Measurements from ENCODE around the gene KANSL1.
A peak's percentile ranks its signal among the peaks of the same experiment; 100 is the strongest.

KANSL1 gene

DNA sequence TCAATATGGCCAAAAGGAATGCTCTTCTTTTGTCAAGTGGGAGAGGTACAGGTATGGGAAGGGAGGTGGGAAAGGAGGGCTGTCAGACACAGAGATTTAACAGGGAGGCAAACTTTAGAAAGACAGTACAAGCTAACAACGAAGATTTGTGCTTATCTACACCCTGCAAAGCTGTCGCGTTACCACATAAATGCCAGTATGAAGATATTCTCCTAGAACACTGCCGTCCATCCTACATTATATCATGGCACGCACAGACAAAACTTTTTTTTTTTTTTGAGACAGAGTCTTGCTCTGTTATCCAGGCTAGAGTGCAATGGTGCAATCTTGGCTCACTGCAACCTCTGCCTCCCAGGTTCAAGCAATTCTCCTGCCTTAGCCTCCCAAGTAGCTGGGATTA is 143.6 kb downstream of the KANSL1 start:
- H3K27ac ChIP-seq: no peak overlapping the region

DNA sequence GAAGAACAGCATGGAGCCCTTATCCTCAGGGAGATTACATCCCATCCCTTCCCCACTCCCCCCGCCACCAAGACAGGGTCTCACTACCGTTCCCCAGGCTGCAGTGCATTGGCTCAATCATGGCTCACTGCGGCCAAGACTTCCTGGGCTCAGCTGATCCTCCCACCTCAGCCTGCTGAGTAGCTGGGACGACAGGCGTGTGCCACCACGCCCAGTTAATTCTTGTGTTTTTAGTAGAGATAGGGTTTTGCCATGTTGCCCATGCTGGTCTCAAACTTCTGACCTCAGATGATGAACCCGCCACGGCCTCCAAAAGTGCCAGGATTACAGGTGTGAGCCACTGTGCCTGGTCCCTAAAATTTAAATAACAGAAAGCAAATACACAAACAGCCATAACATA is 145.4 kb downstream of the KANSL1 start:
- H3K4me3 ChIP-seq: no peak overlapping the region
- H3K27ac ChIP-seq: no peak overlapping the region

More for the DNA sequence above, 143.6 kb downstream of the KANSL1 start:
- H3K4me3 ChIP-seq: no peak overlapping the region

DNA sequence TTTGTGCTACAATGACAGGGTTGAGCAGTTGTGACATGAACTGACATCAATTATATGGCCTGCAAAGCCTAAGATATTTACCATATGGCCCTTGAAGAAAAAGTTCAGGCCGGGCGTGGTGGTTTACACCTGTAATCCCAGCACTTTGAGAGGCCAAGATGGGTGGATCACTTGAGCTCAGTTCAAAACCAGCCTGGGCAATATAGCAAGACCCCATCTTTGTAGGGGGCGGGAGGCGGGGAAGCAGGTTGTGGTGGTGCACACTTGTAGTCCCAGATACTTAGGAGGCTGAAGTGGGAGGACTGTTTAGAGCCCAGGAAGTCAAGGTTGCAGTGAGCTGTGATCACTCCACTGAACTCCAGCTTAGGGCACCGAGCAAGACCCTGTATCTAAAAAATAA is 145.8 kb downstream of the KANSL1 start:
- Histone ChIP-seq H3K4me3 (no peak overlapping the region), H3K27ac (peak overlapping the region in 1 of 21 experiments; percentile 5)

DNA sequence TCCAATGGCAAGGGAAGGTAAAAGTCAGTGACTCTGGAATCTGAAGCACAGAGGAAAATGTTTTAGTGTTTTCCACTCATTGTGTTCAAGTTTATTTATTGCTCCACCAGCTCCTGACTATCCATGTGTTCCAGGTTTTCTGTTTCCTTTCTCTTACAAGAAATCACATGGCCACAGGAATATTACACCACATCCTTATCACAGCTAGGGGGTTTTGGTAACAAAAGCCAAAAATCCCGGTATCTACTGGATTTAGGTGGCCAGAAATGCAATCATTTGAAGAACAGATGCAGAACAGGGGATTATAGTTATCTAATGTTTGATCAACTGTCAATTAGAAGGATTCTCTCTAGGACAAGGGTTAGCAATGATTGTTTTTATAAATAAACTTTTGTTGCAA is 146.3 kb downstream of the KANSL1 start:
- Histone ChIP-seq H3K4me3 (no peak overlapping the region), H3K27ac (peak overlapping the region in 1 of 21 experiments; percentile 5)

DNA sequence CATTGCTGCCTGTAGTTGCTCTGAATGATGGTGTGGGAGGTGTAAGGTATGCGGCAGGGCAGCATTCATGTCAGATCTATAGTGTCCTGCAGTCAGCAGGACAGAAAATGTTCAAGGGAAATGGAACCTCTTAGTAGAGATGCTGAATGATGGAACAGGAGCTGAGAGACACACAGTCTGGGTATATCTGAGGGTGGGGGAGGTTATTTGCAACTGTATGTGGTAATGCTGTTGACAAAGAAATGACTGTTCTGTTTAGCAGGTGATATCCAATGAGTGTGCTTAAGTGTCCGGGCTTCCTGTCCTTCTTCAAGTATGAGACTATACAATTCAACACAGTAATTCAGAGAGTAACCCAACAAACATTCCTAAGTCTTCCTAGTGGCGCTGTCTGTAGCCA is 147.6 kb downstream of the KANSL1 start:
- Histone ChIP-seq H3K4me3 (no peak overlapping the region), H3K27ac (peak overlapping the region in 2 of 21 experiments; percentile 11 to 30)

DNA sequence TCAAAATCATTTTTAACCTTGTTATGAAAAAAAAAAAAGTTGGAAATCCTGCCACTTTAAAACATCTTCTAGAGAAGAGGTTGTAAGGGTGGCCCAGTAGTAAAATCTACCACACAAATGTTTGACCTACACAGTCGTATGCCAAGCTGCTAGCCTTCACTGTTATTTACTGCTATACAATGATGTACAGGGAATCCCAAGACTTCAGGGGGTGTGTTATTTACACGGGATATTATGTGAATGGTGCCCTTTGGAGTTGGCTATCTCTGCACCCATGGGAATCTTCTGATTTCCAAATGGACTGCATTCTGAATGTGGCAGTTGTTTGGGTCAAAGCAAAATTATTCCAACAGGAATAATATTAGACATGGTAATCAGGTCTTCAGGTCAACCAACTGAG is 148.2 kb downstream of the KANSL1 start:
- Histone ChIP-seq H3K27ac (peak overlapping the region in 2 of 21 experiments; percentile 15 to 30), H3K4me3 (no peak overlapping the region)

DNA sequence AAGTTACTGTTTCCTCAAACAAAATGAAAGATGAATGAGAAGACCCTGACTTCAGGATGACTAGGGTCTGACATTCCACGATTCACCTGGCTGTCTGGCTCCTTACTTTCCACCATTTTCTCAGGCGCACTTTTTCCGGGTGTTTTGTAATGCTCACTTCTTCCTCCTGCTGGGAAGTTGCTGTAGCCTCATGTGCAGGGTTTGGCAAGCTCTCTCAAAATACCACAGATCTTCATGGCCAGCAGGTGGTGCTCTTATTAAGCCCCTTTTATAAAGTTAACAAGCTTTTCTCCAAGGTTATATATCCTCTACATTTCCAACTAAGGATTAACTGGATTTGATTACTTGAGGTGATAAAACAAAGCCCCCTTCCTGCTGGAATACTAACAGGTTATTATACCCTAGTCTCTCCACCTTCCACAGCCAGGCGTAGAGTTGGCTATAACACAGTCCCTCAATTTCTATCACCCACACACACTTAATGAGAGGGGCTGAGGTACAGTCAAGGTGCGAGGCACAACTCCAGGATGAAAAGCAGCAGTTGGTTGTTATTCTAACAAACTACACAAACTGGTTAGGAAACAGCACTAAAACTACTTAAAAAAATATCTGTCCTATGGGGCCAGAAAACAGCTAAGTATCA is 148.8 kb downstream of the KANSL1 start:
- Histone ChIP-seq H3K4me3 (no peak overlapping the region), H3K27ac (peak overlapping the region in 6 of 21 experiments; percentile 5 to 71 (median 30))

DNA sequence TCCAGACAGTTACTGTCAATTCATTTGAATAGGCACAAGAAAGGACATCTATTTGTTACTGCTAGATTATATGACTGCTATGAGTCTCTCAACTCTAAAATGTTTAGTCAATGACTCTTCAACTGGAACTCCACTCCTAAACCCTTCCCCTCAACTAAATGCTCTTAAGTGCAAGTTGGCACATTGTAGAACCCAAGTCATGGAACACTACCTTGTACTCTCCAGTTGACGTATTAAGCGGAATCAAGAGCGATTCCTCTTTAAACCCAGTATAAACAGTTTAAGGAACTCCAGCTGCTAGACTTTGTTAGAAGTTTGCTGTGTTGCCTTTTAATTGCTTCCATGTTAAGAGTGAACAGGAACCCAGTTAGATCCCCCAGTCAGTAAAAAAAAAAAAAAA is 149.6 kb downstream of the KANSL1 start:
- no peak overlapping the region for H3K4me3 ChIP-seq
- H3K27ac ChIP-seq: peak overlapping the region in 3 of 21 experiments; percentile 14 to 71 (median 40)

DNA sequence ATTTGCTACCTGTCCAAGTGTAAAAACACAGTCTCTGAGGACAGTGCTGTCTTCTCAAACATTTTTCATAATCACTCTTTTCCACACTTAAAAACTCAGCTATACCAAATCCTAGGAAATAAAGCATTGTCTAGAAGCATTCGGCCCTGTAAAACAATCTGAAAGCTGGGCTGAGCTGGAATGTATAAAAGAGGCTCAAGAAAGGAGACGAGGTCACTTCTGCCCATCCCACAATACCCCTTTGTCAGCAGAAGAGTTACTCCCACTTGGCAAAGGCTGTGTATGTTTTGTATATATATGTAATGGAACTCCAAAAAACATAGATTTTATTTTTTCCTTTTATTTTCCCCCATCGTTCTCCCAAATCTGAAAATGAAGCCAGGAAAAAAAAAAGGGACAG is 150.3 kb downstream of the KANSL1 start:
- Histone ChIP-seq H3K27ac (peak overlapping the region in 2 of 21 experiments; percentile 14 to 71), H3K4me3 (no peak overlapping the region)

DNA sequence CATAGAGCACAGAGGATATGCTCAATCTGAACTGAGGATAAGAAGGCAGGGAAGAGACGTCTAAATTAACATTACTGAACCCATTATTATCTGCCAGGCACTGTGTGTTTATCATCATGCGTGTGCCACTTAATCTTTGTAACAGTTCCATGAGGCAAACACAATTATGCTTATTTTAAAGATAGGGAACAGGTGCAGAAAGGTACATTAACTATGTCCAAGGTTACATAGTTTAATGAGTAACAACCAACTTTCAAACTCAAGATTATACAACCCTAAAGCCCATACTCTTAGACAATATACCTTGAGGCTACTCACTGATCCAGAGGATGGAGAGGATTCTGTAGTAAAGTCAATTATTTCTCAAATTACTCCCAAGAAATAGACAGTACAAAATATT is 151.0 kb downstream of the KANSL1 start:
- no peak overlapping the region for H3K27ac ChIP-seq
- H3K4me3 ChIP-seq: no peak overlapping the region

DNA sequence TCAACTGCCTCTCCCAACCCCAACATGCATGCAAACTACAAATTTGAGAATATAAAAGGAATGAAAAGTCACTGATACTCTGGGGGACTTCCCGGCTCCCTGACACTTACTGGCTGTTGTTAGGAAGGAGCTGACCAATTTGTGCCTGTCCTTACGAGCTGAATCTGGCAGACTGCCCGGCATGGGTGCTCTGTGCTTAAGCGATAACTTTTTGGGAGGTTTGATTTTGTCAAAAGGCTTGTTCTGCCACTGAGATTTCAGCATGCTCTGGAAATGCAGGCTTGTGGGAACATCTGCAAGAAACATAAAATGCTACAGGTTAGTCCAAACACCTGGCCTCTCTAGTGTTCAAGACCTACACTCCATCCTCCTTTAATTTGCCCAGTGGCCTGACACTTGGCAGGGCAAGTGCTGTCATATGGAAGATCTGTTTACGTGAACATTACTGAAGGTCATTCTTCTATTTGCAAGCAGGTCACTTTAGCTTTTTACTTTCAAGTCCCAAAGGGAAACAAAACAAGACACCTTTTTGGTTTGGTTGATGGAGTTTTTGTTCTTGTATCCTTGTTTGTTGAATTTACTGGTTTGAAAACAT is 153.5 kb downstream of the KANSL1 start:
- no peak overlapping the region for H3K4me3 ChIP-seq
- no peak overlapping the region for H3K27ac ChIP-seq

DNA sequence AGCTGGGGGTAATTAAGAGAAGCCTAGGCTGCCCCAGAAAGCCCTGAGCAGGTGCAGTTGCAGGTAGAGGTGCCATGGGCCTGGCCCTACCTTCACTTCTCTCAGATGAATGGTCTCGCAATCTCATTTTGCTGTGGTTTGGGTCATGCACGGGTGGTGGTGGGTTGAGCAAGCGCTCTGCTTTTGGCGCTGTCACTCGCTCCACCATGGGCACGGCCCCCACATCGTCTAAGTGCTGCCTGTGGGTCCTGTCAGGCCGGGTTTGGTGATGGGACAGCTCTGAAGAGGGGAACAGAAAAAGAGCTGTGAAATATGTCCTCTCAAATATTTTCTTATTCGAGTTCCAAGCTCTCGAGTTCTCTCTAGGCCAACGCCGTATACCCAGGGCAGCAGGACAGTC is 154.3 kb downstream of the KANSL1 start:
- Histone ChIP-seq H3K4me3 (no peak overlapping the region), H3K27ac (no peak overlapping the region)

DNA sequence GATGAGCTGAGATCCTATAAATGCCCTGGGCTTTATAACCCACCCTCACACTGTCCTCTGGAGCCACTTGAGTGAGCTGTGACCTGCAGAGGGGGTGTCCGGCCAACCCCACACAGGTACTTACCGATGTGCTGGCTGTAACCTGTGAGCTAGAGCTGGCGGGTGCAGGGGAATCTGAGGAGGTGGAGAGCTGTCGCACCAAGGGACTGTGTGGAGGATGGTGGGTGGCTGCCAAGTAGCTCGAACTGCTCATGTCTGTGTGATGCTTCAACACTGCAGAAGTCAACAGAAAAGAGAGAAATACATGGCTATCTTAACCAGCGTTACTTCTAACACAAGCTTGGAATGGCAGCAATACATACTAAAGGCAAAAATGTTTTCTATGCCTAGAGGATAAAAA is 154.8 kb downstream of the KANSL1 start:
- no peak overlapping the region for H3K4me3 ChIP-seq
- H3K27ac ChIP-seq: no peak overlapping the region

DNA sequence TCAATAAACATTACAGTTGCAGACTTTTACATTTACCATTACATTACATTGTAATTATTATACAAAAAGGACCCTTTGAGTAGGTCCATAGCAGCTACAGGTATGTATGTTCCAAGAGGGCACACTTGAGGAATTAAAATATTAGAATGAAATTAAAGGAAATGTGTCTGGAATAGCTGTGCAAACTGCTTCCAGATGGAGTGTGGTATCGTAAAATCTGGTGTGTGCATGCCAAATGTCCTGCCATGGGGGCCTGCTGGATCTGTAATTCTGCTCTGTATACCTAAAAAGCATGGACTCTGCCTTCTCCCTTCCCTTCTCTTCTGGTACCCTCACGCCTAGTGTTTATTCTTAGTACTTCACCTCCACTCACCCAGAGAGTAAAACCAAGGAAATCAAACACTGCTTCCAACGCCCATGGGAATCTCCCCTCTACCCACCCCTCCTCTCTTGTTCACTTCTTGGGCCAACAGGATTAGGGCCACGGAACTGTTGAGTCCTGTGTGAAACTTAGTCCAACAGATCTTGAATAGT is 155.4 kb downstream of the KANSL1 start:
- Histone ChIP-seq H3K4me3 (no peak overlapping the region), H3K27ac (no peak overlapping the region)

DNA sequence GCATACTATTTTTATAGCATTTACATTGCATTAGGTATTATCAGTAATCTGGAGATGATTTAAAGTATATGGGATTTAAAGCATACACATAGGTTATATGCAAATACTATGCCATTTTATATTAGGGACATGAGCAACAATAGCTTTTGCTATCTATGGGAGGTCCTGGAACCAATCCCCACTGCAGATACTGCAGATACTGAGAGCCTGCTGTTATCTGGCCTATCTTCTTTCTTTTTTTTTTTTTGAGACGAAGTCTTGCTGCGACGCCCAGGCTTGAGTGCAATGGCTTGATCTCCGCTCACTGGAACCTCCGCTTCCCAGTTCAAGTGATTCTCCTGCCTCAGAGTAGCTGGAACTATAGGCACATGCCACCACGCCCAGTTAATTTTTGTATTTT is 156.7 kb downstream of the KANSL1 start:
- H3K27ac ChIP-seq: no peak overlapping the region
- no peak overlapping the region for H3K4me3 ChIP-seq

DNA sequence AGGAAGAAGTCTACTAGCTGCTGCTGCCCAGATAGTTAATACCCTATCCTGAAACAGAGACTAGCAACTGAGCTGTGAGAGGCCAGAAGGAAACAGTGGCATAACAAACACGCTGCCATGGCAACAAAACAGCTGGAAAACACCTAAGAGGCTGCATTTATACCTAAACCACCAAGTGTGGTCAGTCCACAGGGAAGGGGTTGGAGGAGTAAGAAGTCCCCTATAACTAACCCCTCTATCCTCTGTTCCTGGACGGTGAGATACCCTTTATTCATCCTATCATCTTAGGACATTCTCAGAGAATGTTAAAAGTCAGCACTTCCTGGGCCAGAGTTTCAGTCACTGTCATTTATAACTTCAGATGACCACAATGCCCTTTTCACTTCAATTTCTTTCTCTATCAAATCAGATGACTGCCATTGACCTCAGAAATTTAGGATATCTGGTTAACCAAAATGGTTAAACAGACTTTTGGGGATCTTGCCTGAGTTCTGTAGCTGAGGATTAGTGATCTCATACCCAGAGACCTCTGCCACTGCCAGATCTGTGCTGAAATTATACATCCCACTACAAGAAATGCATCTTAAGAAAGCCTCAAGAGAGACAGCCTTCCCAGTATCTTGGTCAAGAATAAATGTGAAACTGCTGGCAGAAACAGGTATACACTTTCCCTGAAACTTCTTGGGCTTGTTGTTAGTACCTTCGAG is 158.0 kb downstream of the KANSL1 start:
- Histone ChIP-seq H3K4me3 (no peak overlapping the region), H3K27ac (peak overlapping the region in 1 of 21 experiments; percentile 22)

DNA sequence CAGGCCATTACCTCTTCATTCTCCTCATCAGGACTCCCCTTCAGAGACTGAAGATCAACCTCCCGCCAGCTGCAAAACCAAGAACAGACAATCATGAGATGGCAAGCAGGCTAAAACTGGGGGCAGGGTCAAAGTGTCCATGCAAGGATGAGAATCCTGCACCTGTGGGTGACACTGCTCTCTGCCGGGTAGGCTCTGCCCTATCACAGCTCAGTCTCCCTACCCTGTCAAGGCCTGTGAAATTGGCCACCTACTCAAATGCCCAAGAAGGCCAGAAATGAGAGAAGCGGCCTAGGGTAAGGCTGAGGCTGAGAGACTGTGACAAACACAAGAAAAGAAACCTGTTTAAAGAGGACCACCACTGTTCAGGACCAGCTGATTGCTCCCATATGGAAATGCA is 159.8 kb downstream of the KANSL1 start:
- no peak overlapping the region for H3K4me3 ChIP-seq
- H3K27ac ChIP-seq: no peak overlapping the region

DNA sequence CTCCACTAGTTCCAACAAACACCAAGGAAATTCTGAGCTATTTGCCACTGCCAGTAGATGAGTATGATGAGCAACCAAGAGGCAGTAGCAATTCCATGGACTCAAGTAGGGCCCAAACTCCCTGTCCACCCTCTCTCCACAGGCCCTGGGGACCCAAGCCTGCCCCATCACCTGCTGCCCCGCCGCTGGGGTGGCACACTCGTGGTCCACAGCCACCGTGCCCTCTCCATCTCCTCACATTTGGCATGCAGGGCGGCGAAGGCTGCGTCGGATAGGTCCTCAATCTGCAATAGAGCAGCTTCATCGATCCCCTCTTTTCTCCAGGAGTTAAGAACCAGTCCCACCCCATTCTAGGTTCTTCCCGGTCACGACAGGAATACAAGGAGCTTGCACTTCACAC is 160.3 kb downstream of the KANSL1 start:
- H3K27ac ChIP-seq: no peak overlapping the region
- H3K4me3 ChIP-seq: no peak overlapping the region

DNA sequence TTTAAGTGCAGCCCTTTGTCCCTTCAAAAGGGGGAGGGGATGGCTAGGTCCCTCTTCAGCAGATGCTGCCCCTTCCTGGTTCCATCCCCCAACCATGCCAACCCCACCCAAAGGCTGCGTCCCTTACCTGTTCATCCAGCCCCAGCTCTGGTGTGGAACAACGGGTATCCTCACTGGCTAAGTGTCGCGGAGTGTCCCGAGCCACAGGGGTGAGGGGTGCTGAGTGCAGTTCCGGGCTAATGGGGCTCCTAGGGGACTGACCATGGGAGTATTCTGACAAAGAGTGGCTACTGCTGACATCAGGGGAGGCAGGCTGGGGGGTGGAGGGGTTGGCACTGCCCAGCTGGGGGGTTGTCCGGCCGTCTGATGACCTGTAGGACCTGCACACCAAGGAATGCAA is 161.3 kb downstream of the KANSL1 start:
- H3K4me3 ChIP-seq: no peak overlapping the region
- H3K27ac ChIP-seq: no peak overlapping the region

DNA sequence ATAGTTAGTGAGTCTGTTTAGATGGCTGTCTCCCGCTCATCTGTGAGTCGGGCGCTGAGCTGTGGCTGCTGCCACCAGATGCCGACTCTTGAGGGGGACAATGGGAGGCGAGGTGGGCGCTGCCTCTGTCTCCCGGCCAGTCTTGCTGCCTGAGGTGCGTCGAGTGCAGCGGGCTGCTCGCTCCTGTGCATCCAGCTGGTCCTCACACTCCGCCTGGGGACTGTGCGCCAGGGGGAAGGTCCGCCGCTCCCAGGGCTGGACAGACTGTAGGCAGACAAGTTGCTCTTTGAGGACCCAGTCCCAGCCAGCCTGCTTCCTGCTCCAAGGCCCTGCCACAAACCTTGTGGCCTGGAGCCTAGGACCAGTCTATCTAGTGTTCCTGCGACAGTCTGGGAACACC is 161.8 kb downstream of the KANSL1 start:
- no peak overlapping the region for H3K4me3 ChIP-seq
- no peak overlapping the region for H3K27ac ChIP-seq

DNA sequence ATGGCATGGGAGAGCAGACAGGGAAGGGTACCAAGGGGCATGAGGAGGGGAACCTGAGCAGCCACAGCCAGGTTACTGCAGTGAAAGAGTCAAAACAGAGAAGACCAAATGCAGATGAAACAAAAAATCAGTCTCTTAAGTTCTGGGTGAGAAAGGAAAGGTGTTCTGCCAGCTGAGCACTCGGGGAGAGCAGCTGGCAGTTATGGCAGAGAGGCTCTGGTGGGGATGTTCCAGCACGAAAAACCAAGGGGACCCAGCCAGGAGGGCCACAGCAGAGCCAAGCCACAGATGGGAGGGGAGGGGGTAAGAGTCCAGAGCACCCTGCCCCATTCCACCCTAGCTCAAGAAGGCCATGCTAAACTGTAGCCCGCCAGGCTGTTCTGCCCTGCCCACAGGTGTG is 162.5 kb downstream of the KANSL1 start:
- Histone ChIP-seq H3K27ac (no peak overlapping the region), H3K4me3 (no peak overlapping the region)

Measured in skin epidermis (tissue), 12 donors.